GM12892 (cell line): Measurements from ENCODE around the gene RTTN.

ENCODE experiments used
- POLR2A ChIP-seq: IDR thresholded peaks from 2 replicates; pipeline ENCODE4 v1.6.1; 2011; ENCODE audit warnings: low read depth, low read length, control low read depth
- POLR2AphosphoS5 ChIP-seq: IDR thresholded peaks from 2 replicates; pipeline ENCODE4 v1.6.1; 2011; ENCODE audit warnings: low read depth, low read length, control low read depth
- TAF1 ChIP-seq: IDR thresholded peaks from 2 replicates; pipeline ENCODE4 v1.6.1; 2011; ENCODE audit warnings: low read depth, mild to moderate bottlenecking, control low read depth, low read length, borderline replicate concordance

DNA sequence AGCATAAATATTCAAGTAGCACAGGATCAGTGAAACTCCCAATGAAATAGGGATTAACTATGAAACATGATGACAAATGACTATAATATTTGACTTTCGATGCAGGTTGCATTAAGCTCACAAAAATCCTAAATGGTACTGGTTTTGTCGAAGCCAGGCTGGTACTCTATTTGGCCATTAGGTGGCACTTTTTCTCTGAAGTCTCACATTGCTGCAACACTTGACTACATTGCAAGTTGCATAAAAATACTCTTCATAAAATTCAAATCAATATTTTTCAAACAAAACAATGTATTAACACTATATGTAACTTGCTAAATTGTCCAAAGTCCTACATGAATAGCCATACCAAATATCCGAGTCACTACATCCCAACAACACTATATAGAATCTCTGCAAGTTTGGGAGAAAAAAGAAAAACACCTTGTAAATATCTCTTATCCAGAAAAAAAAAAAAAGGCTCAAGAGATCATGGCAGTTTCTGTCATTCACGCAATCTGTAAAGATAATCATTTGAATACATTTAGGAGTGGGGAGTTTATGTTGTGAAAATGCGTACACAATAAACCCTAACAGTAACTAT lies 9.5 kb downstream of the RTTN start:
- TF ChIP-seq POLR2A: no peak
- no peak for TF ChIP-seq TAF1
- no peak for TF ChIP-seq POLR2AphosphoS5
